Measurements from ENCODE around the gene RNF151.
A peak's percentile ranks its signal among the peaks of the same experiment; 100 is the strongest.

The RNF151 gene

GRCh38 chr16:2004795-2005517 lies 38.3 kb downstream of the RNF151 start:
- DNase-seq (ENCODE audit: low read depth) = no peak
- H3K4me3 ChIP-seq (ENCODE audit: low read depth, low read length) = no peak overlapping the region
- TF ChIP-seq CTCF (IDR thresholded peaks at IDR 0.05; ENCODE audit: low read depth, low read length) (no peak), POLR2A (IDR thresholded peaks at IDR 0.05; ENCODE audit: extremely low read depth, insufficient read length) (no peak), MYC (IDR thresholded peaks at IDR 0.05; ENCODE audit: low read depth, low read length) (no peak)
- TF ChIP-seq, protein P1, sequence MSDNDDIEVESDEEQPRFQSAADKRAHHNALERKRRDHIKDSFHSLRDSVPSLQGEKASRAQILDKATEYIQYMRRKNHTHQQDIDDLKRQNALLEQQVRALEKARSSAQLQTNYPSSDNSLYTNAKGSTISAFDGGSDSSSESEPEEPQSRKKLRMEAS (IDR thresholded peaks at IDR 0.05; ENCODE audit: low read depth, low read length) = no peak

- no peak for TF ChIP-seq CTCF (IDR thresholded peaks at IDR 0.05; ENCODE audit: low read depth, low read length)
- TF ChIP-seq, protein P1 (IDR thresholded peaks at IDR 0.05; ENCODE audit: low read depth, low read length) = no peak
- TF ChIP-seq POLR2A (IDR thresholded peaks at IDR 0.05; ENCODE audit: extremely low read depth, insufficient read length) = no peak
- TF ChIP-seq MYC (IDR thresholded peaks at IDR 0.05; ENCODE audit: low read depth, low read length) = no peak
- no peak overlapping the region for H3K4me3 ChIP-seq (ENCODE audit: low read depth, low read length)
- no peak for DNase-seq (ENCODE audit: low read depth)
Measured at GRCh38 chr16:2005646-2006045, 39.0 kb downstream of the RNF151 start.

GRCh38 chr16:2006317-2006716 lies 39.7 kb downstream of the RNF151 start:
- no peak overlapping the region for H3K4me3 ChIP-seq (ENCODE audit: low read depth, low read length)
- no peak for DNase-seq (ENCODE audit: low read depth)
- TF ChIP-seq CTCF (IDR thresholded peaks at IDR 0.05; ENCODE audit: low read depth, low read length) (no peak), POLR2A (IDR thresholded peaks at IDR 0.05; ENCODE audit: extremely low read depth, insufficient read length) (no peak), MYC (IDR thresholded peaks at IDR 0.05; ENCODE audit: low read depth, low read length) (no peak)
- TF ChIP-seq, protein P1 (IDR thresholded peaks at IDR 0.05; ENCODE audit: low read depth, low read length) = no peak

GRCh38 chr16:2007081-2007836 lies 40.6 kb downstream of the RNF151 start:
- no peak for DNase-seq (ENCODE audit: low read depth)
- TF ChIP-seq POLR2A (IDR thresholded peaks at IDR 0.05; ENCODE audit: extremely low read depth, insufficient read length) (no peak), CTCF (IDR thresholded peaks at IDR 0.05; ENCODE audit: low read depth, low read length) (no peak), MYC (IDR thresholded peaks at IDR 0.05; ENCODE audit: low read depth, low read length) (no peak)
- TF ChIP-seq, protein P1 (IDR thresholded peaks at IDR 0.05; ENCODE audit: low read depth, low read length) = no peak
- H3K4me3 ChIP-seq (ENCODE audit: low read depth, low read length) = peak overlapping the region; percentile 86

- TF ChIP-seq CTCF (IDR thresholded peaks at IDR 0.05; ENCODE audit: low read depth, low read length) (no peak), POLR2A (IDR thresholded peaks at IDR 0.05; ENCODE audit: extremely low read depth, insufficient read length) (no peak), MYC (IDR thresholded peaks at IDR 0.05; ENCODE audit: low read depth, low read length) (peak; percentile 7; the same call in 1 of the 2 replicates)
- TF ChIP-seq, protein P1 (IDR thresholded peaks at IDR 0.05; ENCODE audit: low read depth, low read length) = peak; percentile 55
Measured at GRCh38 chr16:2008009-2008526, 41.4 kb downstream of the RNF151 start.

More at GRCh38 chr16:2008009-2008526, 41.4 kb downstream of the RNF151 start:
- DNase-seq (ENCODE audit: low read depth) = peak; percentile 86
- H3K4me3 ChIP-seq (ENCODE audit: low read depth, low read length) = peak overlapping the region; percentile 86
